OCI-LY7 (cell line): ENCODE data around the gene E2F2. TPM values are rescaled to one million over a fixed set of nuclear protein-coding genes. Genes with fewer than 3 reads are reported as not detected.

Experiments used
- BruUV-seq: library from RNA; stranded (reverse); fragments of 400-500 nt; replicated peaks from 2 replicates; lab custom pipeline; 2021; lab: Mats Ljungman, UMichigan
- CTCF ChIA-PET: fragments of 300-600 bp; sonication (Branson Sonifier 250); formaldehyde crosslinking; loops from one replicate; lab custom pipeline; 2022; ENCODE audit warnings: antibody characterized with exemption; ENCODE audit not compliant: unreplicated experiment; lab: Charles Lee
- POLR2A ChIA-PET: fragments of 300-600 bp; sonication (Branson Sonifier 250); formaldehyde crosslinking; loops from one replicate; lab custom pipeline; 2022; ENCODE audit warnings: antibody characterized with exemption; lab: Charles Lee
- DNase-seq: peaks from one replicate; pipeline ENCODE4 v3.0.0-alpha.2; 2015; ENCODE audit warnings: low spot score
- H2AFZ ChIP-seq: fragments of 200-600 bp; sonication (generic), shearing (Covaris generic); 2 replicates; pipeline ENCODE4 v1.6.1; 2014; ENCODE audit warnings: mild to moderate bottlenecking, antibody characterized with exemption, low read length, moderate library complexity
- H3K27ac ChIP-seq: fragments of 200-600 bp; sonication (generic); 2 replicates; pipeline ENCODE4 v1.5.1; 2014; ENCODE audit warnings: mixed run types, low read depth, mild to moderate bottlenecking, moderate library complexity, low read length, inconsistent platforms; ENCODE audit not compliant: poor library complexity, severe bottlenecking
- H3K36me3 ChIP-seq: fragments of 200-600 bp; sonication (generic); 2 replicates; pipeline ENCODE4 v1.6.1; 2014; ENCODE audit warnings: mild to moderate bottlenecking, antibody characterized with exemption, low read length, moderate library complexity, mixed read lengths; ENCODE audit not compliant: insufficient read depth
- H3K4me1 ChIP-seq: fragments of 200-600 bp; sonication (generic); 2 replicates; pipeline ENCODE4 v1.5.1; 2014; ENCODE audit warnings: mild to moderate bottlenecking, low read length; ENCODE audit not compliant: insufficient read depth, poor library complexity, severe bottlenecking
- H3K4me2 ChIP-seq: fragments of 200-600 bp; sonication (generic); 2 replicates; pipeline ENCODE4 v1.6.1; 2014; ENCODE audit warnings: mild to moderate bottlenecking, low read length
- H3K4me3 ChIP-seq: fragments of 200-600 bp; sonication (generic); 2 replicates; pipeline ENCODE4 v1.5.1; 2014; ENCODE audit warnings: mild to moderate bottlenecking, low read depth, low read length; ENCODE audit not compliant: poor library complexity, severe bottlenecking
- H3K79me2 ChIP-seq: fragments of 200-600 bp; sonication (generic); 2 replicates; pipeline ENCODE4 v1.6.1; 2016; ENCODE audit warnings: low read depth, mild to moderate bottlenecking, low read length, moderate library complexity, mixed read lengths; ENCODE audit not compliant: insufficient read depth
- H3K9me2 ChIP-seq: fragments of 200-600 bp; sonication (generic); 2 replicates; pipeline ENCODE4 v1.6.1; 2016; ENCODE audit warnings: mild to moderate bottlenecking, low read length, mixed read lengths; ENCODE audit not compliant: insufficient read depth
- H3K9me3 ChIP-seq: fragments of 200-600 bp; sonication (generic); 2 replicates; pipeline ENCODE4 v1.6.1; 2014; ENCODE audit warnings: mild to moderate bottlenecking, mixed run types, low read length, mixed read lengths
- H4K20me1 ChIP-seq: fragments of 200-600 bp; sonication (generic); 2 replicates; pipeline ENCODE4 v1.6.1; 2014; ENCODE audit warnings: mild to moderate bottlenecking, antibody characterized with exemption, low read length, moderate library complexity, mixed read lengths; ENCODE audit not compliant: insufficient read depth
- CTCF ChIP-seq: fragments of 200-600 bp; sonication (generic); conservative IDR thresholded peaks from 2 replicates; pipeline ENCODE4 v1.5.1; 2014; ENCODE audit warnings: mild to moderate bottlenecking, antibody characterized with exemption, low read length, moderate library complexity, mixed read lengths
- EZH2phosphoT487 ChIP-seq: fragments of 200-600 bp; sonication (generic); IDR thresholded peaks from 2 replicates; pipeline ENCODE4 v1.6.1; 2018; ENCODE audit warnings: low read depth, borderline replicate concordance, mild to moderate bottlenecking, mixed run types, antibody characterized with exemption, low read length, moderate library complexity, mixed read lengths
- intact Hi-C: fragments of 100-400 bp; cut with micrococcal nuclease; formaldehyde crosslinking; loops from one replicate; pipeline ENCODE4 v1.10.0; 2022; ENCODE audit not compliant: unreplicated experiment
- total RNA-seq, 2 experiments: library from RNA; depleted of rRNA in 1 of 2; stranded (reverse); fragments of >200 nt in 1 of 2; shearing (Covaris generic) in 1 of 2; gene quantifications; 2 replicates each; pipeline ENCODE4 v1.2.3, GENCODE V29; 2014 to 2022

Gene E2F2
- total RNA-seq, 2 experiments from 2014 or later: 203 to 212 TPM

- H3K79me2 ChIP-seq: no peaks in the 10 kb centered on the region
- peak overlapping the region; percentile 40 for H3K4me3 ChIP-seq
- intact Hi-C loops: loop anchor here (5.0 kb wide), 2 partner anchors 57 to 463 kb away; partner anchors contain the start of genes KDM1A and TEX46
- ChIA-PET POLR2A (interaction anchor here (1.6 kb wide), 1 partner anchor 35 kb away, joined by 3 read pairs; no protein-coding TSS in a partner anchor), CTCF (no interaction called here)
- peak overlapping the region; percentile 4 for H3K27ac ChIP-seq
- no peak for TF ChIP-seq EZH2phosphoT487
- TF ChIP-seq CTCF: no peak
- no peaks in the 10 kb centered on the region for H3K36me3 ChIP-seq
- H3K9me3 ChIP-seq: no peaks in the 10 kb centered on the region
- no peaks in the 10 kb centered on the region for H3K9me2 ChIP-seq
- peak; percentile 60 for DNase-seq
- BruUV-seq: no TSS peak
- H3K4me1 ChIP-seq: peaks cover 42% of the 10 kb centered on the region
- peak overlapping the region; percentile 53; the same call in 1 of the 2 replicates for H2AFZ ChIP-seq
- H3K4me2 ChIP-seq: peak overlapping the region; percentile 68
- no peaks in the 10 kb centered on the region for H4K20me1 ChIP-seq
Measured at GRCh38 chr1:23480187-23481025, 50.6 kb downstream of the E2F2 start.

- Histone ChIP-seq H3K9me2 (no peaks in the 10 kb centered on the region), H3K4me1 (peaks cover 34% of the 10 kb centered on the region), H3K36me3 (no peaks in the 10 kb centered on the region), H3K9me3 (no peaks in the 10 kb centered on the region), H2AFZ (no peak overlapping the region), H3K4me2 (no peak overlapping the region), H3K27ac (no peak overlapping the region), H3K79me2 (no peaks in the 10 kb centered on the region), H3K4me3 (no peak overlapping the region), H4K20me1 (no peaks in the 10 kb centered on the region)
- no peak for DNase-seq
- POLR2A ChIA-PET: interaction anchor here (1.6 kb wide), 1 partner anchor 34 kb away, joined by 3 read pairs; no protein-coding TSS in a partner anchor
- TF ChIP-seq EZH2phosphoT487 (no peak), CTCF (no peak)
- intact Hi-C loops: no loop called here
- CTCF ChIA-PET: no interaction called here
- BruUV-seq: no TSS peak
Measured at GRCh38 chr1:23479666-23479941, 51.4 kb downstream of the E2F2 start.
